ENCODE measurements around the gene KLHL22. TPM values are rescaled to one million over a fixed set of nuclear protein-coding genes. Genes with fewer than 3 reads are reported as not detected.
"Not testable (repeated sequence)": the region's sequence is repeated elsewhere in the genome, so short reads cannot be mapped to it uniquely, and the experiment has no call there.

Gene KLHL22
- total RNA-seq, 1 experiment from 2014 or later, result 20.0 TPM

- CTCF ChIA-PET, result no interaction called here
Observed at GRCh38 chr22:20392983-20393704, 102.5 kb downstream of the KLHL22 start.

GRCh38 chr22:20392365-20392881 lies 103.2 kb downstream of the KLHL22 start:
- H3K79me2 ChIP-seq (ENCODE audit: low read depth); H3K4me1 ChIP-seq (replicated peaks; ENCODE audit: insufficient read depth); H3F3A ChIP-seq (ENCODE audit: insufficient read depth, low read depth); H3K4me2 ChIP-seq; DNase-seq; CTCF ChIA-PET; H4K20me1 ChIP-seq (ENCODE audit: insufficient read depth); H3K27me3 ChIP-seq (ENCODE audit: insufficient read depth, low read depth); H3K36me3 ChIP-seq (ENCODE audit: low read depth); H3K4me3 ChIP-seq; POLR2A ChIA-PET (ENCODE audit: unreplicated experiment); H3K27ac ChIP-seq; H3K9me3 ChIP-seq (ENCODE audit: insufficient read depth, low read depth); H2AFZ ChIP-seq; intact Hi-C loops (cut with micrococcal nuclease; ENCODE audit: unreplicated experiment); H3K9me2 ChIP-seq (ENCODE audit: insufficient read depth); BruUV-seq (replicated peaks): not testable (repeated sequence)

More at GRCh38 chr22:20392983-20393704, 102.5 kb downstream of the KLHL22 start:
- POLR2A ChIA-PET (ENCODE audit: unreplicated experiment), result interaction anchor here (0.5 kb wide), 1 partner anchor 64 kb away, joined by 14 read pairs; no protein-coding TSS in a partner anchor
- Histone ChIP-seq H3K9me3 (ENCODE audit: insufficient read depth, low read depth) (no peaks in the 10 kb centered on the region), H3K4me1 (replicated peaks; ENCODE audit: insufficient read depth) (no peaks in the 10 kb centered on the region), H3F3A (ENCODE audit: insufficient read depth, low read depth) (no peaks in the 10 kb centered on the region), H3K4me2 (peak overlapping the region; percentile 82), H3K79me2 (ENCODE audit: low read depth) (no peaks in the 10 kb centered on the region), H3K27ac (no peak overlapping the region), H3K36me3 (ENCODE audit: low read depth) (no peaks in the 10 kb centered on the region), H4K20me1 (ENCODE audit: insufficient read depth) (no peaks in the 10 kb centered on the region), H2AFZ (peak overlapping the region; percentile 95), H3K27me3 (ENCODE audit: insufficient read depth, low read depth) (no peaks in the 10 kb centered on the region), H3K4me3 (peak overlapping the region; percentile 66; the same call in 1 of the 2 replicates), H3K9me2 (ENCODE audit: insufficient read depth) (no peaks in the 10 kb centered on the region)
- intact Hi-C loops (cut with micrococcal nuclease; ENCODE audit: unreplicated experiment), result no loop called here
- DNase-seq, result no peak
- no TSS peak for BruUV-seq (replicated peaks)
- TF ChIP-seq EZH2 (IDR thresholded peaks at IDR 0.05; ENCODE audit: low read depth), result no peak
- TF ChIP-seq, protein P1, sequence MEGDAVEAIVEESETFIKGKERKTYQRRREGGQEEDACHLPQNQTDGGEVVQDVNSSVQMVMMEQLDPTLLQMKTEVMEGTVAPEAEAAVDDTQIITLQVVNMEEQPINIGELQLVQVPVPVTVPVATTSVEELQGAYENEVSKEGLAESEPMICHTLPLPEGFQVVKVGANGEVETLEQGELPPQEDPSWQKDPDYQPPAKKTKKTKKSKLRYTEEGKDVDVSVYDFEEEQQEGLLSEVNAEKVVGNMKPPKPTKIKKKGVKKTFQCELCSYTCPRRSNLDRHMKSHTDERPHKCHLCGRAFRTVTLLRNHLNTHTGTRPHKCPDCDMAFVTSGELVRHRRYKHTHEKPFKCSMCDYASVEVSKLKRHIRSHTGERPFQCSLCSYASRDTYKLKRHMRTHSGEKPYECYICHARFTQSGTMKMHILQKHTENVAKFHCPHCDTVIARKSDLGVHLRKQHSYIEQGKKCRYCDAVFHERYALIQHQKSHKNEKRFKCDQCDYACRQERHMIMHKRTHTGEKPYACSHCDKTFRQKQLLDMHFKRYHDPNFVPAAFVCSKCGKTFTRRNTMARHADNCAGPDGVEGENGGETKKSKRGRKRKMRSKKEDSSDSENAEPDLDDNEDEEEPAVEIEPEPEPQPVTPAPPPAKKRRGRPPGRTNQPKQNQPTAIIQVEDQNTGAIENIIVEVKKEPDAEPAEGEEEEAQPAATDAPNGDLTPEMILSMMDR (conservative IDR thresholded peaks at IDR 0.05), result no peak

Other genes with a start within 250 kb of the KLHL22 start
- gene RTN4R, start 227.5 kb downstream of the KLHL22 start, total RNA-seq (2021), result 5.0 and 7.0 TPM in 2 replicates
- gene DGCR6L, start 175.7 kb downstream of the KLHL22 start, total RNA-seq (2021), result 37.6 and 46.0 TPM in 2 replicates
- gene ZNF74, start 101.6 kb downstream of the KLHL22 start, total RNA-seq (2021), result 8.1 and 15.2 TPM in 2 replicates
- gene SCARF2, start 58.0 kb downstream of the KLHL22 start, total RNA-seq (2021), result 0.52 and 1.7 TPM in 2 replicates
- 82.0 and 87.9 TPM in 2 replicates for gene MED15, start 11.8 kb upstream of the KLHL22 start, total RNA-seq (2021)

Data from PC-9 (cell line).